HepG2 (cell line): ENCODE data around the gene POLD3. TPM values are rescaled to one million over a fixed set of nuclear protein-coding genes. Genes with fewer than 3 reads are reported as not detected.

Experiments used
- ATAC-seq: fragments of 200-7000 bp; cut with Tn5 transposase; 3 replicates; pipeline ENCODE4 v1.9.1; 2020; ENCODE audit warnings: mild to moderate bottlenecking, moderate library complexity
- BruUV-seq: library from RNA; stranded (reverse); fragments of 400-500 nt; replicated peaks from 2 replicates; lab custom pipeline; 2021; lab: Mats Ljungman, UMichigan
- CTCF ChIA-PET: fragments of 300-600 bp; formaldehyde crosslinking; extraction: SDS; loops from one replicate; lab custom pipeline; 2021; ENCODE audit warnings: low total read pairs, inconsistent platforms, low intra/inter-chr PET ratio; lab: Yijun Ruan, JAX
- POLR2A ChIA-PET: fragments of 350-600 bp; sonication (Branson Sonifier 250); formaldehyde crosslinking; loops from one replicate; lab custom pipeline; 2020; ENCODE audit warnings: antibody characterized with exemption, inconsistent platforms; lab: Yijun Ruan, JAX
- DNase-seq: peaks from one replicate; pipeline ENCODE4 v3.0.0-alpha.2; 2015; ENCODE audit warnings: low spot score
- FAIRE-seq: peaks from 3 replicates; lab custom pipeline; 2011; peaks lifted over from hg19 to GRCh38; lab: Jason Lieb, UNC
- H2AFZ ChIP-seq: one replicate; pipeline ENCODE4 v1.6.1; 2011; ENCODE audit warnings: low read length, inconsistent platforms
- H3K27ac ChIP-seq: fragments of 300-600 bp; 3 replicates; pipeline ENCODE4 v1.8.0; 2011; ENCODE audit warnings: mixed run types, mild to moderate bottlenecking, mixed read lengths, low read length, inconsistent platforms; ENCODE audit not compliant: insufficient read depth; ENCODE audit errors: extremely low read length
- H3K27me3 ChIP-seq, 2 experiments: fragments of 200-600 bp in 1 of 2; 2 replicates in 1 of 2; 3 replicates in 1 of 2; pipeline versions ENCODE4 v1.6.0 to v1.8.0; 2011; ENCODE audit warnings: low read length in 2 of 2, mild to moderate bottlenecking in 2 of 2, moderate library complexity in 2 of 2, inconsistent platforms in 1 of 2; ENCODE audit not compliant: insufficient read depth in 2 of 2, control insufficient read depth in 1 of 2
- H3K36me3 ChIP-seq, 2 experiments: fragments of 200-600 bp in 1 of 2; replicated peaks in 1 of 2; 2 replicates in 1 of 2; 3 replicates in 1 of 2; pipeline versions ENCODE4 v1.5.1 to v1.8.0; 2011; ENCODE audit warnings: low read length in 2 of 2, inconsistent platforms in 1 of 2; ENCODE audit not compliant: insufficient read depth in 2 of 2, control insufficient read depth in 1 of 2
- H3K4me1 ChIP-seq: 2 replicates; pipeline ENCODE4 v1.5.1; 2012; ENCODE audit warnings: low read length, inconsistent platforms; ENCODE audit not compliant: insufficient read depth
- H3K4me2 ChIP-seq: 2 replicates; pipeline ENCODE4 v1.6.0; 2011; ENCODE audit warnings: low read depth, low read length, inconsistent platforms
- H3K4me3 ChIP-seq, 3 experiments: fragments of 200-600 bp in 1 of 3; sonication (generic), shearing (Covaris generic) in 1 of 3; replicated peaks in 1 of 3; 2 replicates each; pipeline ENCODE4 v1.5.1; 2011 to 2016; ENCODE audit warnings: low read length in 3 of 3, inconsistent platforms in 2 of 3, low read depth in 2 of 3, mild to moderate bottlenecking in 2 of 3, control low read depth in 1 of 3, mixed read lengths in 1 of 3; ENCODE audit not compliant: insufficient read depth in 1 of 3
- H3K79me2 ChIP-seq: one replicate; pipeline ENCODE4 v1.6.1; 2011; ENCODE audit warnings: low read length, inconsistent platforms; ENCODE audit not compliant: insufficient read depth
- H3K9ac ChIP-seq: 2 replicates; pipeline ENCODE4 v1.6.0; 2011; ENCODE audit warnings: mild to moderate bottlenecking, low read depth, low read length, inconsistent platforms; ENCODE audit not compliant: insufficient read depth
- H3K9me3 ChIP-seq: 2 replicates; pipeline ENCODE4 v1.5.1; 2012; ENCODE audit warnings: mild to moderate bottlenecking, low read length
- H4K20me1 ChIP-seq: 2 replicates; pipeline ENCODE4 v1.6.0; 2011; ENCODE audit warnings: inconsistent platforms, mild to moderate bottlenecking, low read length, moderate library complexity; ENCODE audit not compliant: insufficient read depth
- GATA4 ChIP-seq: sonication (generic); IDR thresholded peaks from 2 replicates; pipeline ENCODE4 v1.6.1; 2016; ENCODE audit warnings: antibody characterized with exemption, low read depth, borderline replicate concordance
- HMG20B ChIP-seq: conservative IDR thresholded peaks from 2 replicates; pipeline ENCODE4 v1.6.1; 2016; ENCODE audit warnings: missing genetic modification reagents, missing compliant biosample characterization
- MBD4 ChIP-seq: IDR thresholded peaks from 2 replicates; pipeline ENCODE4 v1.6.1; 2012; ENCODE audit warnings: low read length, inconsistent platforms, borderline replicate concordance
- NFAT5 ChIP-seq: sonication (generic); formaldehyde crosslinking; IDR thresholded peaks from 2 replicates; pipeline ENCODE4 v1.4.0; 2020; ENCODE audit warnings: missing genetic modification reagents
- SMAD3 ChIP-seq: sonication (generic); formaldehyde crosslinking; IDR thresholded peaks from 2 replicates; pipeline ENCODE4 v1.4.0; 2020; ENCODE audit warnings: missing genetic modification reagents
- TBX2 ChIP-seq: sonication (generic); formaldehyde crosslinking; IDR thresholded peaks from 2 replicates; pipeline ENCODE4 v1.5.0; 2020; ENCODE audit warnings: missing genetic modification reagents, mild to moderate bottlenecking, borderline replicate concordance
- TBX3 ChIP-seq: fragments of 450-650 bp; IDR thresholded peaks from 2 replicates; pipeline ENCODE4 v1.6.1; 2017; ENCODE audit warnings: antibody characterized with exemption, mild to moderate bottlenecking, inconsistent platforms, borderline replicate concordance
- ZKSCAN5 ChIP-seq: sonication (generic); formaldehyde crosslinking; IDR thresholded peaks from 2 replicates; pipeline ENCODE4 v1.5.1; 2020; ENCODE audit warnings: mild to moderate bottlenecking, missing genetic modification reagents
- ZNF10 ChIP-seq: sonication (generic); formaldehyde crosslinking; IDR thresholded peaks from 2 replicates; pipeline ENCODE4 v1.4.0; 2020; ENCODE audit warnings: mild to moderate bottlenecking, low read depth, missing genetic modification reagents, borderline replicate concordance
- ZNF18 ChIP-seq: sonication (generic); formaldehyde crosslinking; IDR thresholded peaks from 2 replicates; pipeline ENCODE4 v1.8.0; 2022; ENCODE audit warnings: mild to moderate bottlenecking, missing genetic modification reagents; ENCODE audit not compliant: insufficient replicate concordance
- ZNF816 ChIP-seq: sonication (generic); formaldehyde crosslinking; IDR thresholded peaks from 2 replicates; pipeline ENCODE4 v1.8.0; 2022; ENCODE audit warnings: missing genetic modification reagents, mild to moderate bottlenecking, borderline replicate concordance
- WGBS: methylation state at CpG from one replicate; pipeline ENCODE4 v1.1.6; 2017; ENCODE audit warnings: low lambda C conversion rate; 5-methylcytosine and 5-hydroxymethylcytosine counted together
- in situ Hi-C: cut with HindIII; loops from 2 replicates; pipeline ENCODE4 v1.10.0; 2017; ENCODE audit warnings: low pct_unique_long_range_greater_than_20kb; ENCODE audit not compliant: extremely low pct_ligation_motif_present
- intact Hi-C: fragments of 100-400 bp; cut with micrococcal nuclease; formaldehyde crosslinking; loops from one replicate; pipeline ENCODE4 v1.10.0; 2022; ENCODE audit not compliant: unreplicated experiment
- polyA plus RNA-seq, 8 experiments: library from polyadenylated mRNA; depleted of rRNA in 3 of 8; stranded (reverse) in 7 of 8; unstranded in 1 of 8; fragments of >200 nt; fragmentation: Illumina TruSeq in 4 of 8; extraction: Trizol in 4 of 8; gene quantifications; 2 replicates each; pipeline versions ENCODE4 v1.2.1 to v1.2.3, GENCODE V29; 2011 to 2016; ENCODE audit warnings: low read depth in 4 of 8, missing spikeins in 1 of 8, mixed read lengths in 1 of 8; ENCODE audit not compliant: insufficient read depth in 1 of 8
- total RNA-seq, 5 experiments: library from RNA; depleted of rRNA; stranded (reverse); fragments of >200 nt; fragmentation: Illumina TruSeq; extraction: Trizol; gene quantifications; 2 replicates each; pipeline ENCODE4 v1.2.3, GENCODE V29; 2016; ENCODE audit warnings: low read depth in 1 of 5
- TF ChIP-seq, protein P1 (sequence below): sonication (generic); formaldehyde crosslinking; IDR thresholded peaks from 2 replicates; pipeline ENCODE4 v1.4.0; 2020; ENCODE audit warnings: mild to moderate bottlenecking, missing genetic modification reagents
- TF ChIP-seq, protein P2 (sequence below): sonication (generic); formaldehyde crosslinking; IDR thresholded peaks from 2 replicates; pipeline ENCODE4 v1.5.0; 2020; ENCODE audit warnings: mild to moderate bottlenecking, missing genetic modification reagents, moderate library complexity
- TF ChIP-seq, protein P3 (sequence below): sonication (generic); formaldehyde crosslinking; IDR thresholded peaks from 2 replicates; pipeline ENCODE4 v1.5.1; 2020; ENCODE audit warnings: missing genetic modification reagents, mild to moderate bottlenecking, borderline replicate concordance

POLD3 gene
- total and polyA plus RNA-seq, 2 of the 13 experiments (the other 11 are each of a cell fraction or from before 2014, with no cell fraction given): 6.3 to 18.9 TPM

- H3K27me3 ChIP-seq: no peaks in the 10 kb centered on the region
- H3K27ac ChIP-seq: no peak overlapping the region
- in situ Hi-C loops: no loop called here
- no peaks in the 10 kb centered on the region; a peak in 1 of 5 replicates for H3K36me3 ChIP-seq
- no peak overlapping the region for H2AFZ ChIP-seq
- H3K9ac ChIP-seq: no peak overlapping the region
- ChIA-PET POLR2A (no interaction called here), CTCF (no interaction called here)
- 93% methylated on average over 5 of the region's 5 CpGs for WGBS
- ATAC-seq: no peak
- no peak for DNase-seq
- no peaks in the 10 kb centered on the region for H3K4me1 ChIP-seq
- H3K9me3 ChIP-seq: no peaks in the 10 kb centered on the region
- intact Hi-C loops: no loop called here
- no peak overlapping the region for H3K4me2 ChIP-seq
- H3K4me3 ChIP-seq: no peak overlapping the region
- no peaks in the 10 kb centered on the region for H4K20me1 ChIP-seq
- H3K79me2 ChIP-seq: no peaks in the 10 kb centered on the region
- BruUV-seq: no TSS peak
- FAIRE-seq: no peak
- TF ChIP-seq SMAD3 (CRISPR knock-in tag): no peak
- TF ChIP-seq ZNF816 (CRISPR knock-in tag): no peak
- no peak for TF ChIP-seq GATA4
- no peak for TF ChIP-seq HMG20B (CRISPR knock-in tag)
- no peak for TF ChIP-seq ZKSCAN5 (CRISPR knock-in tag)
- TF ChIP-seq, protein P1, sequence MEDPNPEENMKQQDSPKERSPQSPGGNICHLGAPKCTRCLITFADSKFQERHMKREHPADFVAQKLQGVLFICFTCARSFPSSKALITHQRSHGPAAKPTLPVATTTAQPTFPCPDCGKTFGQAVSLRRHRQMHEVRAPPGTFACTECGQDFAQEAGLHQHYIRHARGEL (CRISPR knock-in tag): no peak
- TF ChIP-seq TBX2 (CRISPR knock-in tag): no peak
- TF ChIP-seq NFAT5: no peak
- no peak for TF ChIP-seq MBD4
- TF ChIP-seq, protein P2, sequence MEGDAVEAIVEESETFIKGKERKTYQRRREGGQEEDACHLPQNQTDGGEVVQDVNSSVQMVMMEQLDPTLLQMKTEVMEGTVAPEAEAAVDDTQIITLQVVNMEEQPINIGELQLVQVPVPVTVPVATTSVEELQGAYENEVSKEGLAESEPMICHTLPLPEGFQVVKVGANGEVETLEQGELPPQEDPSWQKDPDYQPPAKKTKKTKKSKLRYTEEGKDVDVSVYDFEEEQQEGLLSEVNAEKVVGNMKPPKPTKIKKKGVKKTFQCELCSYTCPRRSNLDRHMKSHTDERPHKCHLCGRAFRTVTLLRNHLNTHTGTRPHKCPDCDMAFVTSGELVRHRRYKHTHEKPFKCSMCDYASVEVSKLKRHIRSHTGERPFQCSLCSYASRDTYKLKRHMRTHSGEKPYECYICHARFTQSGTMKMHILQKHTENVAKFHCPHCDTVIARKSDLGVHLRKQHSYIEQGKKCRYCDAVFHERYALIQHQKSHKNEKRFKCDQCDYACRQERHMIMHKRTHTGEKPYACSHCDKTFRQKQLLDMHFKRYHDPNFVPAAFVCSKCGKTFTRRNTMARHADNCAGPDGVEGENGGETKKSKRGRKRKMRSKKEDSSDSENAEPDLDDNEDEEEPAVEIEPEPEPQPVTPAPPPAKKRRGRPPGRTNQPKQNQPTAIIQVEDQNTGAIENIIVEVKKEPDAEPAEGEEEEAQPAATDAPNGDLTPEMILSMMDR: no peak
- TF ChIP-seq, protein P3, sequence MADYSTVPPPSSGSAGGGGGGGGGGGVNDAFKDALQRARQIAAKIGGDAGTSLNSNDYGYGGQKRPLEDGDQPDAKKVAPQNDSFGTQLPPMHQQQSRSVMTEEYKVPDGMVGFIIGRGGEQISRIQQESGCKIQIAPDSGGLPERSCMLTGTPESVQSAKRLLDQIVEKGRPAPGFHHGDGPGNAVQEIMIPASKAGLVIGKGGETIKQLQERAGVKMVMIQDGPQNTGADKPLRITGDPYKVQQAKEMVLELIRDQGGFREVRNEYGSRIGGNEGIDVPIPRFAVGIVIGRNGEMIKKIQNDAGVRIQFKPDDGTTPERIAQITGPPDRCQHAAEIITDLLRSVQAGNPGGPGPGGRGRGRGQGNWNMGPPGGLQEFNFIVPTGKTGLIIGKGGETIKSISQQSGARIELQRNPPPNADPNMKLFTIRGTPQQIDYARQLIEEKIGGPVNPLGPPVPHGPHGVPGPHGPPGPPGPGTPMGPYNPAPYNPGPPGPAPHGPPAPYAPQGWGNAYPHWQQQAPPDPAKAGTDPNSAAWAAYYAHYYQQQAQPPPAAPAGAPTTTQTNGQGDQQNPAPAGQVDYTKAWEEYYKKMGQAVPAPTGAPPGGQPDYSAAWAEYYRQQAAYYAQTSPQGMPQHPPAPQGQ (CRISPR knock-in tag): no peak
- no peak for TF ChIP-seq ZNF10 (CRISPR knock-in tag)
- TF ChIP-seq TBX3: no peak
- TF ChIP-seq ZNF18: no peak
Measured at GRCh38 chr11:74654976-74655375, 62.6 kb downstream of the POLD3 start.
